OCI-LY7 (cell line): Measurements from ENCODE around the gene LHPP. TPM values are rescaled to one million over a fixed set of nuclear protein-coding genes. Genes with fewer than 3 reads are reported as not detected.

Experiments
- BruUV-seq: library from RNA; stranded (reverse); fragments of 400-500 nt; replicated peaks from 2 replicates; lab custom pipeline; 2021; lab: Mats Ljungman, UMichigan
- CTCF ChIA-PET: fragments of 300-600 bp; sonication (Branson Sonifier 250); formaldehyde crosslinking; loops from one replicate; lab custom pipeline; 2022; ENCODE audit warnings: antibody characterized with exemption; ENCODE audit not compliant: unreplicated experiment; lab: Charles Lee
- POLR2A ChIA-PET: fragments of 300-600 bp; sonication (Branson Sonifier 250); formaldehyde crosslinking; loops from one replicate; lab custom pipeline; 2022; ENCODE audit warnings: antibody characterized with exemption; lab: Charles Lee
- DNase-seq: peaks from one replicate; pipeline ENCODE4 v3.0.0-alpha.2; 2015; ENCODE audit warnings: low spot score
- H2AFZ ChIP-seq: fragments of 200-600 bp; sonication (generic), shearing (Covaris generic); 2 replicates; pipeline ENCODE4 v1.6.1; 2014; ENCODE audit warnings: mild to moderate bottlenecking, antibody characterized with exemption, low read length, moderate library complexity
- H3K27ac ChIP-seq: fragments of 200-600 bp; sonication (generic); 2 replicates; pipeline ENCODE4 v1.5.1; 2014; ENCODE audit warnings: mixed run types, low read depth, mild to moderate bottlenecking, moderate library complexity, low read length, inconsistent platforms; ENCODE audit not compliant: poor library complexity, severe bottlenecking
- H3K36me3 ChIP-seq: fragments of 200-600 bp; sonication (generic); 2 replicates; pipeline ENCODE4 v1.6.1; 2014; ENCODE audit warnings: mild to moderate bottlenecking, antibody characterized with exemption, low read length, moderate library complexity, mixed read lengths; ENCODE audit not compliant: insufficient read depth
- H3K4me1 ChIP-seq: fragments of 200-600 bp; sonication (generic); 2 replicates; pipeline ENCODE4 v1.5.1; 2014; ENCODE audit warnings: mild to moderate bottlenecking, low read length; ENCODE audit not compliant: insufficient read depth, poor library complexity, severe bottlenecking
- H3K4me2 ChIP-seq: fragments of 200-600 bp; sonication (generic); 2 replicates; pipeline ENCODE4 v1.6.1; 2014; ENCODE audit warnings: mild to moderate bottlenecking, low read length
- H3K4me3 ChIP-seq: fragments of 200-600 bp; sonication (generic); 2 replicates; pipeline ENCODE4 v1.5.1; 2014; ENCODE audit warnings: mild to moderate bottlenecking, low read depth, low read length; ENCODE audit not compliant: poor library complexity, severe bottlenecking
- H3K79me2 ChIP-seq: fragments of 200-600 bp; sonication (generic); 2 replicates; pipeline ENCODE4 v1.6.1; 2016; ENCODE audit warnings: low read depth, mild to moderate bottlenecking, low read length, moderate library complexity, mixed read lengths; ENCODE audit not compliant: insufficient read depth
- H3K9me2 ChIP-seq: fragments of 200-600 bp; sonication (generic); 2 replicates; pipeline ENCODE4 v1.6.1; 2016; ENCODE audit warnings: mild to moderate bottlenecking, low read length, mixed read lengths; ENCODE audit not compliant: insufficient read depth
- H3K9me3 ChIP-seq: fragments of 200-600 bp; sonication (generic); 2 replicates; pipeline ENCODE4 v1.6.1; 2014; ENCODE audit warnings: mild to moderate bottlenecking, mixed run types, low read length, mixed read lengths
- H4K20me1 ChIP-seq: fragments of 200-600 bp; sonication (generic); 2 replicates; pipeline ENCODE4 v1.6.1; 2014; ENCODE audit warnings: mild to moderate bottlenecking, antibody characterized with exemption, low read length, moderate library complexity, mixed read lengths; ENCODE audit not compliant: insufficient read depth
- EZH2phosphoT487 ChIP-seq: fragments of 200-600 bp; sonication (generic); IDR thresholded peaks from 2 replicates; pipeline ENCODE4 v1.6.1; 2018; ENCODE audit warnings: low read depth, borderline replicate concordance, mild to moderate bottlenecking, mixed run types, antibody characterized with exemption, low read length, moderate library complexity, mixed read lengths
- intact Hi-C: fragments of 100-400 bp; cut with micrococcal nuclease; formaldehyde crosslinking; loops from one replicate; pipeline ENCODE4 v1.10.0; 2022; ENCODE audit not compliant: unreplicated experiment
- total RNA-seq, 2 experiments: library from RNA; depleted of rRNA in 1 of 2; stranded (reverse); fragments of >200 nt in 1 of 2; shearing (Covaris generic) in 1 of 2; gene quantifications; 2 replicates each; pipeline ENCODE4 v1.2.3, GENCODE V29; 2014 to 2022
- TF ChIP-seq, protein P1 (sequence below): fragments of 200-600 bp; sonication (generic); conservative IDR thresholded peaks from 2 replicates; pipeline ENCODE4 v1.5.1; 2014; ENCODE audit warnings: mild to moderate bottlenecking, antibody characterized with exemption, low read length, moderate library complexity, mixed read lengths

Gene LHPP
- total RNA-seq, 2 experiments from 2014 or later = 30.3 to 65.2 TPM

DNA sequence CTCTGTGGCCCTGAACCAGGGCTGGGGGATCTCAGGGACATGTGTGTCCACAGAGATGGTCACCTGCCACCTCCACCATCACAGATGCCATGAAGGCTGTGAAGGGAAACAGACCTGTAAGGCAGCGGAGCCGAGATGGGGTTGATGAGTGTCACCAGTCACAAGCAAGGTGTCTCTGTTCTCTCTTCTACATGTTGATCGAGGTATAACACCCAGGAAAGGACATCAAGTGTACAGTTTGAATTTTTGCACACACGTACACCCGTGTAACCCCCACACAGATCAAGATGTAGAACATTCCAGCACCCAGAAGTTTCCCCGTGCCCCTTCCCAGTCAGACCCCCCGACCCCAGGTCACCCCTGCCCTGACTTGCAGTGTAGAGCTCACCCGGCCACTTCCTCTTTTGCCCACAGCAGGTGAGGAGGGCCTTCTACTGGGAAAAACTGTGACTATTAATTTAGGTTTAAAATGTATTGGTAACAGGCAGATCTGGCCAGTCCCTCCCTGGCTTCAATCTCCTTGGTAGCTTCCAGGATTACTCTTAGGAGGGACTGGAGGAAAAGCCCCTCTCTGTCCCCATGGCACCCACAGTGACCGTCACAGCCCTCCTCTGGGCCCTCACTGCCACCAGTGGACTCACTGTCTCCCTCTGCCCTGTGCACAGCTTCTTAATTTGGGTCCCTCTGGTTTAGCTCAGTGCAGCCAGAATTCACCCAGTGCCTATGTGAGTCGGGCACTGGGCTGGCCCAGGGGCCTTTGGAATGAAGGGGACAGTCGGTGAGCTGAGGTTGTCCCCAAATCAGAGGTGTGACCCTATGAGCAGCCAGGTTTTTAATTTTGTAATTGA is 108.2 kb downstream of the LHPP start:
- Histone ChIP-seq H3K4me3 (no peak overlapping the region), H2AFZ (no peak overlapping the region), H3K79me2 (no peaks in the 10 kb centered on the region)

DNA sequence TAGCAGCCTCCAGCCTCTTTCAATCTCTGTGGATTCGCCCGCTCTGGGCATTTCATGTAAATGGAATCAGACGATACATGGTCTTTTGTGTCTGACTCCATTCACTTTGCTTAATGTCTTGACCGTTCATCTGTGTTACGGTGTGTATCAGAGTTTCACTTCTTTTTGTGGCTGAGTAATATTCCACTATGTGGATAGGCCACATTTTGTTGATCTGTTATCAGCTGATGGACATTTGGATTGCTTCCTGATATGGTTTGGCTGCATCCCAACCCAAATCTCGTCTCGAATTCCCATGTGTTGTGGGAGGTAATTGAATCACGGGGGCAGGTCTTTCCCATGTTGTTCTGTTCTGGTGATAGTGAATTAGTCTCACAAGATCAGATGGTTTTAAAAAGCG is 109.0 kb downstream of the LHPP start:
- H3K9me3 ChIP-seq = 0 out of 2 replicates have a peak, but pooled peaks cover 7% of the 10 kb centered on the region
- TF ChIP-seq EZH2phosphoT487 = no peak
- TF ChIP-seq, protein P1, sequence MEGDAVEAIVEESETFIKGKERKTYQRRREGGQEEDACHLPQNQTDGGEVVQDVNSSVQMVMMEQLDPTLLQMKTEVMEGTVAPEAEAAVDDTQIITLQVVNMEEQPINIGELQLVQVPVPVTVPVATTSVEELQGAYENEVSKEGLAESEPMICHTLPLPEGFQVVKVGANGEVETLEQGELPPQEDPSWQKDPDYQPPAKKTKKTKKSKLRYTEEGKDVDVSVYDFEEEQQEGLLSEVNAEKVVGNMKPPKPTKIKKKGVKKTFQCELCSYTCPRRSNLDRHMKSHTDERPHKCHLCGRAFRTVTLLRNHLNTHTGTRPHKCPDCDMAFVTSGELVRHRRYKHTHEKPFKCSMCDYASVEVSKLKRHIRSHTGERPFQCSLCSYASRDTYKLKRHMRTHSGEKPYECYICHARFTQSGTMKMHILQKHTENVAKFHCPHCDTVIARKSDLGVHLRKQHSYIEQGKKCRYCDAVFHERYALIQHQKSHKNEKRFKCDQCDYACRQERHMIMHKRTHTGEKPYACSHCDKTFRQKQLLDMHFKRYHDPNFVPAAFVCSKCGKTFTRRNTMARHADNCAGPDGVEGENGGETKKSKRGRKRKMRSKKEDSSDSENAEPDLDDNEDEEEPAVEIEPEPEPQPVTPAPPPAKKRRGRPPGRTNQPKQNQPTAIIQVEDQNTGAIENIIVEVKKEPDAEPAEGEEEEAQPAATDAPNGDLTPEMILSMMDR = no peak
- intact Hi-C loops = loop anchor here (1.0 kb wide), 1 partner anchor 40 kb away; no protein-coding TSS in a partner anchor
- peaks cover 15% of the 10 kb centered on the region; the same call in 1 of the 2 replicates for H3K36me3 ChIP-seq
- CTCF ChIA-PET = no interaction called here
- POLR2A ChIA-PET = interaction anchor here (1.0 kb wide), 1 partner anchor 21 kb away, joined by 3 read pairs; no protein-coding TSS in a partner anchor
- no peaks in the 10 kb centered on the region for H3K79me2 ChIP-seq
- H3K4me1 ChIP-seq = peaks cover 26% of the 10 kb centered on the region
- no peak overlapping the region for H3K4me2 ChIP-seq
- BruUV-seq = no TSS peak
- no peak overlapping the region for H3K27ac ChIP-seq
- no peak overlapping the region for H3K4me3 ChIP-seq
- no peaks in the 10 kb centered on the region for H4K20me1 ChIP-seq
- H3K9me2 ChIP-seq = no peaks in the 10 kb centered on the region
- H2AFZ ChIP-seq = no peak overlapping the region
- no peak for DNase-seq

More for the DNA sequence above, 108.2 kb downstream of the LHPP start:
- Histone ChIP-seq H3K9me3 (0 out of 2 replicates have a peak, but pooled peaks cover 7% of the 10 kb centered on the region), H3K4me1 (peaks cover 33% of the 10 kb centered on the region), H3K36me3 (peaks cover 15% of the 10 kb centered on the region; the same call in 1 of the 2 replicates), H3K4me2 (peak overlapping the region; percentile 42; the same call in 1 of the 2 replicates), H3K27ac (no peak overlapping the region), H3K9me2 (no peaks in the 10 kb centered on the region), H4K20me1 (no peaks in the 10 kb centered on the region)
- ChIA-PET POLR2A (interaction anchor here (0.6 to 1.0 kb wide), 4 partner anchors 21 to 311 kb away, joined by 3 to 4 read pairs (median 3); no protein-coding TSS in a partner anchor), CTCF (no interaction called here)
- DNase-seq = peak; percentile 52
- intact Hi-C loops = loop anchor here (1.0 kb wide), 1 partner anchor 40 kb away; no protein-coding TSS in a partner anchor
- TF ChIP-seq, protein P1 = 0 out of 2 replicates have a peak, but pooled peaks have one; percentile 16
- no peak for TF ChIP-seq EZH2phosphoT487
- BruUV-seq = no TSS peak
